ENCODE data around the gene GCN1.

The GCN1 gene

DNA sequence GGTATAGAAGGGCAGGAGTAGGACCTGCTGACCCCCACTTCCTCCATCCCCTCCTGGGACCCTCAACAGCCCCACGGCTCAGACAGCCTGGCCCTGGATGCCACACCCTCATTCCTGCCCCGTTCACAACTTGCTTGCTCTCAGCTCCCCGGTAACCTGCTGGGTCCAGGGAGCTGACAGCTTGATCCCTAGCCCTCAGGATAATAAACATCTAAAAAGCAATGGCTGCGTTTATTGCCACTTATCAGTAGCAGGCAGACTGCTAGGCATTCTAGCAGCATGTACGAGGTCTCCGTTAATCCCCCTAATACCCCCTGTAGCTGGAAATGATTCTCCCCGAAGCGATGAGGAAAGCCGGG, 30.7 kb upstream of the GCN1 start (continued):
- no peak for TF ChIP-seq PRDM6 (tag by site-specific recombination; IDR thresholded peaks at IDR 0.05)
- TF ChIP-seq OSR2 (tag by site-specific recombination; IDR thresholded peaks at IDR 0.05): peak; percentile 94
- TF ChIP-seq ZNF146 (tag by site-specific recombination; IDR thresholded peaks at IDR 0.05): no peak
- TF ChIP-seq ZBTB20 (tag by site-specific recombination; IDR thresholded peaks at IDR 0.05): peak; percentile 66
- TF ChIP-seq GLIS1 (tag by site-specific recombination; IDR thresholded peaks at IDR 0.05): peak; percentile 85
- no peak for TF ChIP-seq ZNF629 (tag by site-specific recombination; IDR thresholded peaks at IDR 0.05)
- TF ChIP-seq ZNF560 (tag by site-specific recombination; IDR thresholded peaks at IDR 0.05; ENCODE audit: borderline replicate concordance): no peak
- peak; percentile 64; the same call in 1 of the 2 replicates for TF ChIP-seq ZNF600 (tag by site-specific recombination; IDR thresholded peaks at IDR 0.05)
- peak; percentile 99 for TF ChIP-seq ZSCAN30 (tag by site-specific recombination; IDR thresholded peaks at IDR 0.05)
- TF ChIP-seq, protein P1, sequence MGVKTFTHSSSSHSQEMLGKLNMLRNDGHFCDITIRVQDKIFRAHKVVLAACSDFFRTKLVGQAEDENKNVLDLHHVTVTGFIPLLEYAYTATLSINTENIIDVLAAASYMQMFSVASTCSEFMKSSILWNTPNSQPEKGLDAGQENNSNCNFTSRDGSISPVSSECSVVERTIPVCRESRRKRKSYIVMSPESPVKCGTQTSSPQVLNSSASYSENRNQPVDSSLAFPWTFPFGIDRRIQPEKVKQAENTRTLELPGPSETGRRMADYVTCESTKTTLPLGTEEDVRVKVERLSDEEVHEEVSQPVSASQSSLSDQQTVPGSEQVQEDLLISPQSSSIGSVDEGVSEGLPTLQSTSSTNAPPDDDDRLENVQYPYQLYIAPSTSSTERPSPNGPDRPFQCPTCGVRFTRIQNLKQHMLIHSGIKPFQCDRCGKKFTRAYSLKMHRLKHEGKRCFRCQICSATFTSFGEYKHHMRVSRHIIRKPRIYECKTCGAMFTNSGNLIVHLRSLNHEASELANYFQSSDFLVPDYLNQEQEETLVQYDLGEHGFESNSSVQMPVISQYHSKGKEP (tag by site-specific recombination; IDR thresholded peaks at IDR 0.05): peak; percentile 39
- TF ChIP-seq, protein P2, sequence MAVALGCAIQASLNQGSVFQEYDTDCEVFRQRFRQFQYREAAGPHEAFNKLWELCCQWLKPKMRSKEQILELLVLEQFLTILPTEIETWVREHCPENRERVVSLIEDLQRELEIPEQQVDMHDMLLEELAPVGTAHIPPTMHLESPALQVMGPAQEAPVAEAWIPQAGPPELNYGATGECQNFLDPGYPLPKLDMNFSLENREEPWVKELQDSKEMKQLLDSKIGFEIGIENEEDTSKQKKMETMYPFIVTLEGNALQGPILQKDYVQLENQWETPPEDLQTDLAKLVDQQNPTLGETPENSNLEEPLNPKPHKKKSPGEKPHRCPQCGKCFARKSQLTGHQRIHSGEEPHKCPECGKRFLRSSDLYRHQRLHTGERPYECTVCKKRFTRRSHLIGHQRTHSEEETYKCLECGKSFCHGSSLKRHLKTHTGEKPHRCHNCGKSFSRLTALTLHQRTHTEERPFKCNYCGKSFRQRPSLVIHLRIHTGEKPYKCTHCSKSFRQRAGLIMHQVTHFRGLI (tag by site-specific recombination; IDR thresholded peaks at IDR 0.05): no peak
- peak; percentile 70; the same call in 1 of the 2 replicates for TF ChIP-seq ZNF843 (tag by site-specific recombination; IDR thresholded peaks at IDR 0.05)
- TF ChIP-seq ZIC2 (tag by site-specific recombination; IDR thresholded peaks at IDR 0.05): peak; percentile 100
- TF ChIP-seq ZSCAN5A (tag by site-specific recombination; IDR thresholded peaks at IDR 0.05): no peak
- TF ChIP-seq ZNF513 (tag by site-specific recombination; IDR thresholded peaks at IDR 0.05): no peak
- TF ChIP-seq ZNF670 (tag by site-specific recombination; IDR thresholded peaks at IDR 0.05; ENCODE audit: low read depth): no peak
- TF ChIP-seq TCF7L2 (IDR thresholded peaks at IDR 0.05; ENCODE audit: borderline replicate concordance, low read depth, low read length): peak; percentile 85; the same call in 1 of the 2 replicates
- TF ChIP-seq, protein P3, sequence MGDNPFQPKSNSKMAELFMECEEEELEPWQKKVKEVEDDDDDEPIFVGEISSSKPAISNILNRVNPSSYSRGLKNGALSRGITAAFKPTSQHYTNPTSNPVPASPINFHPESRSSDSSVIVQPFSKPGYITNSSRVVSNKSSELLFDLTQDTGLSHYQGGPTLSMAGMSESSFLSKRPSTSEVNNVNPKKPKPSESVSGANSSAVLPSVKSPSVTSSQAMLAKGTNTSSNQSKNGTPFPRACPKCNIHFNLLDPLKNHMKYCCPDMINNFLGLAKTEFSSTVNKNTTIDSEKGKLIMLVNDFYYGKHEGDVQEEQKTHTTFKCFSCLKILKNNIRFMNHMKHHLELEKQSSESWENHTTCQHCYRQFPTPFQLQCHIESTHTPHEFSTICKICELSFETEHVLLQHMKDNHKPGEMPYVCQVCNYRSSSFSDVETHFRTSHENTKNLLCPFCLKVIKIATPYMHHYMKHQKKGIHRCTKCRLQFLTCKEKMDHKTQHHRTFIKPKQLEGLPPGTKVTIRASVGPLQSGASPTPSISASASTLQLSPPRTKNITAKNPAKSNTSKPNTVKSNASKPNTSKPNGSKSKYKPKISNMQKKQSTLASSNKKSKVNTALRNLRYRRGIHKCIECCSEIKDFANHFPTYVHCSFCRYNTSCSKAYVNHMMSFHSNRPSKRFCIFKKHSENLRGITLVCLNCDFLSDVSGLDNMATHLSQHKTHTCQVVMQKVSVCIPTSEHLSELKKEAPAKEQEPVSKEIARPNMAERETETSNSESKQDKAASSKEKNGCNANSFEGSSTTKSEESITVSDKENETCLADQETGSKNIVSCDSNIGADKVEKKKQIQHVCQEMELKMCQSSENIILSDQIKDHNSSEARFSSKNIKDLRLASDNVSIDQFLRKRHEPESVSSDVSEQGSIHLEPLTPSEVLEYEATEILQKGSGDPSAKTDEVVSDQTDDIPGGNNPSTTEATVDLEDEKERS (tag by site-specific recombination; IDR thresholded peaks at IDR 0.05): no peak
- no peak for TF ChIP-seq MYNN (tag by site-specific recombination; IDR thresholded peaks at IDR 0.05; ENCODE audit: borderline replicate concordance)
- TF ChIP-seq TRIM28 (IDR thresholded peaks at IDR 0.05; ENCODE audit: borderline replicate concordance, low read length): peak; percentile 90
- no peak for TF ChIP-seq ZNF311 (tag by site-specific recombination; IDR thresholded peaks at IDR 0.05; ENCODE audit: borderline replicate concordance)
- TF ChIP-seq ZNF830 (tag by site-specific recombination; IDR thresholded peaks at IDR 0.05; ENCODE audit: low read depth): no peak
- peak; percentile 85 for TF ChIP-seq ZBTB48 (tag by site-specific recombination; IDR thresholded peaks at IDR 0.05)
- TF ChIP-seq ZNF654 (tag by site-specific recombination; IDR thresholded peaks at IDR 0.05; ENCODE audit: low read depth): no peak
- no peak for TF ChIP-seq ZNF266 (tag by site-specific recombination; IDR thresholded peaks at IDR 0.05; ENCODE audit: low read depth)
- TF ChIP-seq ZNF10 (tag by site-specific recombination; IDR thresholded peaks at IDR 0.05): peak; percentile 85
- TF ChIP-seq ZBTB8A (tag by site-specific recombination; IDR thresholded peaks at IDR 0.05): peak; percentile 15; the same call in 1 of the 2 replicates
- TF ChIP-seq ZNF19 (tag by site-specific recombination; IDR thresholded peaks at IDR 0.05; ENCODE audit: low read depth): no peak
- peak; percentile 49; the same call in 1 of the 2 replicates for TF ChIP-seq ZNF423 (tag by site-specific recombination; IDR thresholded peaks at IDR 0.05)
- TF ChIP-seq BCL11B (tag by site-specific recombination; IDR thresholded peaks at IDR 0.05; ENCODE audit: low read depth): 0 out of 2 replicates have a peak, but pooled peaks have one; percentile 6
- TF ChIP-seq FEZF1 (tag by site-specific recombination; IDR thresholded peaks at IDR 0.05): peak; percentile 48
